H9 (cell line): ENCODE results near the gene IGSF9. TPM values are rescaled to one million over a fixed set of nuclear protein-coding genes. Genes with fewer than 3 reads are reported as not detected.

Experiments
- DNase-seq: peaks from one replicate; pipeline ENCODE4 v3.0.0-alpha.2; 2017
- H2AFZ ChIP-seq: one replicate; pipeline ENCODE4 v1.6.1; 2013; ENCODE audit warnings: mild to moderate bottlenecking, low read length, control low read depth, moderate library complexity
- H2AK5ac ChIP-seq: 2 replicates; pipeline ENCODE4 v1.6.1; 2013; ENCODE audit warnings: low read length, control low read depth, mixed read lengths; ENCODE audit not compliant: insufficient read length
- H2BK120ac ChIP-seq: one replicate; pipeline ENCODE4 v1.6.1; 2013; ENCODE audit warnings: low read depth, mild to moderate bottlenecking, low read length, control low read depth, inconsistent platforms; ENCODE audit not compliant: poor library complexity, severe bottlenecking
- H2BK12ac ChIP-seq: 2 replicates; pipeline ENCODE4 v1.6.1; 2013; ENCODE audit warnings: low read length, control low read depth, mixed read lengths, low read depth; ENCODE audit not compliant: insufficient read length
- H2BK15ac ChIP-seq: 2 replicates; pipeline ENCODE4 v1.6.1; 2013; ENCODE audit warnings: low read depth, low read length, control low read depth
- H2BK20ac ChIP-seq: one replicate; pipeline ENCODE4 v1.6.1; 2013; ENCODE audit warnings: low read depth, mild to moderate bottlenecking, low read length, control low read depth, inconsistent platforms; ENCODE audit not compliant: poor library complexity, severe bottlenecking
- H2BK5ac ChIP-seq: 2 replicates; pipeline ENCODE4 v1.6.1; 2013; ENCODE audit warnings: low read length, control low read depth, mixed read lengths; ENCODE audit not compliant: insufficient read length
- H3K14ac ChIP-seq: 2 replicates; pipeline ENCODE4 v1.6.1; 2013; ENCODE audit warnings: low read length, control low read depth; ENCODE audit not compliant: insufficient read depth
- H3K18ac ChIP-seq: 2 replicates; pipeline ENCODE4 v1.6.1; 2013; ENCODE audit warnings: low read depth, mild to moderate bottlenecking, mixed read lengths, low read length, control low read depth; ENCODE audit not compliant: insufficient read length
- H3K23ac ChIP-seq: 2 replicates; pipeline ENCODE4 v1.6.1; 2013; ENCODE audit warnings: low read length, control low read depth, mixed read lengths, low read depth; ENCODE audit not compliant: insufficient read length
- H3K23me2 ChIP-seq: 2 replicates; pipeline ENCODE4 v1.6.1; 2013; ENCODE audit warnings: low read depth, mild to moderate bottlenecking, mixed read lengths, low read length, control low read depth; ENCODE audit not compliant: insufficient read length, poor library complexity, severe bottlenecking
- H3K27ac ChIP-seq: 2 replicates; pipeline ENCODE4 v1.5.1; 2013; ENCODE audit warnings: low read length, control low read depth, mixed read lengths, low read depth; ENCODE audit not compliant: insufficient read length
- H3K27me3 ChIP-seq: 2 replicates; pipeline ENCODE4 v1.6.1; 2013; ENCODE audit warnings: low read length, control low read depth, inconsistent platforms; ENCODE audit not compliant: insufficient read depth
- H3K4ac ChIP-seq: 2 replicates; pipeline ENCODE4 v1.6.1; 2013; ENCODE audit warnings: low read depth, mild to moderate bottlenecking, control low read depth, inconsistent platforms, low read length, moderate library complexity
- H3K4me1 ChIP-seq: 2 replicates; pipeline ENCODE4 v1.6.1; 2013; ENCODE audit warnings: low read length, control low read depth, inconsistent platforms; ENCODE audit not compliant: insufficient read depth
- H3K4me2 ChIP-seq: 2 replicates; pipeline ENCODE4 v1.6.1; 2013; ENCODE audit warnings: low read length, control low read depth, mixed read lengths; ENCODE audit not compliant: insufficient read length, insufficient read depth
- H3K56ac ChIP-seq: 2 replicates; pipeline ENCODE4 v1.6.1; 2013; ENCODE audit warnings: low read depth, mild to moderate bottlenecking, mixed read lengths, low read length, control low read depth; ENCODE audit not compliant: insufficient read length
- H3K79me1 ChIP-seq: 2 replicates; pipeline ENCODE4 v1.6.1; 2013; ENCODE audit warnings: low read depth, mild to moderate bottlenecking, moderate library complexity, low read length, control low read depth, inconsistent platforms; ENCODE audit not compliant: insufficient read depth, poor library complexity, severe bottlenecking
- H3K79me2 ChIP-seq: 2 replicates; pipeline ENCODE4 v1.6.1; 2013; ENCODE audit warnings: low read length, control low read depth, inconsistent platforms; ENCODE audit not compliant: insufficient read depth
- H3K9ac ChIP-seq: 2 replicates; pipeline ENCODE4 v1.6.1; 2013; ENCODE audit warnings: low read length, control low read depth, mixed read lengths; ENCODE audit not compliant: insufficient read length; ENCODE audit errors: extremely low read depth
- H3K9me3 ChIP-seq: one replicate; pipeline ENCODE4 v1.6.1; 2013; ENCODE audit warnings: low read depth, low read length, inconsistent platforms; ENCODE audit not compliant: control insufficient read depth
- H3T11ph ChIP-seq: one replicate; pipeline ENCODE4 v1.6.1; 2013; ENCODE audit warnings: mild to moderate bottlenecking, low read length, control low read depth, inconsistent platforms
- H4K20me1 ChIP-seq: one replicate; pipeline ENCODE4 v1.6.1; 2013; ENCODE audit not compliant: control insufficient read depth, insufficient read length, insufficient read depth
- H4K5ac ChIP-seq: 2 replicates; pipeline ENCODE4 v1.6.1; 2013; ENCODE audit warnings: low read depth, mild to moderate bottlenecking, mixed read lengths, low read length, control low read depth; ENCODE audit not compliant: insufficient read length
- H4K8ac ChIP-seq: replicated peaks from 2 replicates; pipeline ENCODE4 v1.6.1; 2013; ENCODE audit warnings: low read length, control low read depth, mixed read lengths, low read depth; ENCODE audit not compliant: insufficient read length
- H4K91ac ChIP-seq: 2 replicates; pipeline ENCODE4 v1.6.1; 2013; ENCODE audit warnings: low read depth, mild to moderate bottlenecking, moderate library complexity, mixed read lengths, low read length, control low read depth; ENCODE audit not compliant: insufficient read length
- H3K27ac Mint-ChIP-seq, 3 experiments: 2 replicates in 2 of 3; 3 replicates in 1 of 3; pipeline ENCODE4 v1.8.0; 2020 to 2021; ENCODE audit warnings: mixed read lengths in 3 of 3, mild to moderate bottlenecking in 1 of 3, moderate library complexity in 1 of 3
- H3K27me3 Mint-ChIP-seq: 2 replicates; pipeline ENCODE4 v1.8.0; 2021; ENCODE audit warnings: low read depth, mild to moderate bottlenecking, moderate library complexity, mixed read lengths
- H3K36me3 Mint-ChIP-seq, 3 experiments: 2 replicates in 2 of 3; 3 replicates in 1 of 3; pipeline ENCODE4 v1.8.0; 2020 to 2021; ENCODE audit warnings: low read depth in 3 of 3, mixed read lengths in 3 of 3; ENCODE audit not compliant: insufficient read depth in 1 of 3
- H3K4me1 Mint-ChIP-seq, 2 experiments: 2 replicates each; pipeline ENCODE4 v1.8.0; 2020; ENCODE audit warnings: mixed read lengths in 2 of 2
- H3K4me3 Mint-ChIP-seq, 2 experiments: 2 replicates in 1 of 2; 3 replicates in 1 of 2; pipeline ENCODE4 v1.8.0; 2020 to 2021; ENCODE audit warnings: mild to moderate bottlenecking in 2 of 2, mixed read lengths in 2 of 2, moderate library complexity in 1 of 2
- H3K9me3 Mint-ChIP-seq, 2 experiments: 2 replicates in 1 of 2; 3 replicates in 1 of 2; pipeline ENCODE4 v1.8.0; 2020; ENCODE audit warnings: mild to moderate bottlenecking in 2 of 2, mixed read lengths in 2 of 2, moderate library complexity in 1 of 2
- WGBS: extraction: QIAGEN DNeasy Blood & Tissue Kit; methylation state at CpG from one replicate; pipeline ENCODE4 v1.1.7; 2013; ENCODE audit warnings: missing lambda C conversion rate, low lambda C conversion rate, mixed read lengths; ENCODE audit not compliant: insufficient read length; ENCODE audit errors: extremely low coverage; 5-methylcytosine and 5-hydroxymethylcytosine counted together
- total RNA-seq: library from RNA; stranded (reverse); gene quantifications from 2 replicates; pipeline ENCODE4 v1.2.1, GENCODE V29; 2021
- TF ChIP-seq, protein P1 (sequence below): fragments of 200-600 bp; sonication (generic); conservative IDR thresholded peaks from 3 replicates; pipeline ENCODE4 v1.8.0; 2021; ENCODE audit warnings: antibody characterized with exemption, mild to moderate bottlenecking

Gene IGSF9
- total RNA-seq, 1 experiment from 2014 or later = 11.3 TPM

DNA sequence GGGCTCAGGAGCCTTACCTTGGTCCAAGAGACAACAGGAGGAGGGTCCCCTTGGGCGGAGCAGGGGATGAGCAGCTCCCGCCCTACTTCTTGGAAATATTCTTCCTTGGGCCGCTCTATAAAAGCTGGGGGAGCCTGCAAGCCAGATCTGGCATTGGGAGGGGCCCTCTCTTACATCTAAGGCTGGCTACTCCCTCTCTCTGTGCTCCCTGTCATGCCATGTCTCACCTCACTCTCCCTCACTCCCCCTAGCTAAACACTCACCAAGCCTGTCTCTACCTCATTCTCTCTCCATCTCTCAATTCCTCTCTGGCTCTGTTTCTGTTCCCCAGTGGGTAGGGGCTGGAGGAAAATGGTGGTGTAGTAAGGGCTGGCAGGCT is 13.6 kb downstream of the IGSF9 start:
- Histone ChIP-seq H3K4ac (no peak overlapping the region), H3K14ac (no peak overlapping the region), H3K79me2 (no peaks in the 10 kb centered on the region), H3K56ac (no peak overlapping the region), H2BK5ac (no peak overlapping the region), H2BK120ac (no peak overlapping the region), H3K79me1 (no peaks in the 10 kb centered on the region), H4K91ac (no peak overlapping the region), H4K20me1 (no peaks in the 10 kb centered on the region), H3K27me3 (no peaks in the 10 kb centered on the region), H3K4me1 (no peaks in the 10 kb centered on the region), H3T11ph (no peak overlapping the region), H4K5ac (no peak overlapping the region), H3K9ac (no peak overlapping the region), H2BK20ac (no peak overlapping the region), H2BK12ac (no peak overlapping the region), H2BK15ac (no peak overlapping the region), H3K23ac (no peak overlapping the region), H3K23me2 (no peaks in the 10 kb centered on the region), H3K4me2 (no peak overlapping the region), H3K18ac (no peak overlapping the region), H2AFZ (no peak overlapping the region), H3K27ac (no peak overlapping the region), H4K8ac (no peak overlapping the region), H3K9me3 (no peaks in the 10 kb centered on the region), H2AK5ac (no peak overlapping the region)
- no peak overlapping the region for H3K4me3 Mint-ChIP-seq
- H3K36me3 Mint-ChIP-seq = peaks cover 25 to 41% (median 35%) of the 10 kb centered on the region in 3 experiments
- TF ChIP-seq, protein P1, sequence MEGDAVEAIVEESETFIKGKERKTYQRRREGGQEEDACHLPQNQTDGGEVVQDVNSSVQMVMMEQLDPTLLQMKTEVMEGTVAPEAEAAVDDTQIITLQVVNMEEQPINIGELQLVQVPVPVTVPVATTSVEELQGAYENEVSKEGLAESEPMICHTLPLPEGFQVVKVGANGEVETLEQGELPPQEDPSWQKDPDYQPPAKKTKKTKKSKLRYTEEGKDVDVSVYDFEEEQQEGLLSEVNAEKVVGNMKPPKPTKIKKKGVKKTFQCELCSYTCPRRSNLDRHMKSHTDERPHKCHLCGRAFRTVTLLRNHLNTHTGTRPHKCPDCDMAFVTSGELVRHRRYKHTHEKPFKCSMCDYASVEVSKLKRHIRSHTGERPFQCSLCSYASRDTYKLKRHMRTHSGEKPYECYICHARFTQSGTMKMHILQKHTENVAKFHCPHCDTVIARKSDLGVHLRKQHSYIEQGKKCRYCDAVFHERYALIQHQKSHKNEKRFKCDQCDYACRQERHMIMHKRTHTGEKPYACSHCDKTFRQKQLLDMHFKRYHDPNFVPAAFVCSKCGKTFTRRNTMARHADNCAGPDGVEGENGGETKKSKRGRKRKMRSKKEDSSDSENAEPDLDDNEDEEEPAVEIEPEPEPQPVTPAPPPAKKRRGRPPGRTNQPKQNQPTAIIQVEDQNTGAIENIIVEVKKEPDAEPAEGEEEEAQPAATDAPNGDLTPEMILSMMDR = no peak
- peaks cover 1% of the 10 kb centered on the region for H3K27me3 Mint-ChIP-seq
- H3K4me1 Mint-ChIP-seq = peaks cover 12 to 16% of the 10 kb centered on the region in 2 experiments
- DNase-seq = no peak
- no peak overlapping the region; a peak in 1 of 7 replicates for H3K27ac Mint-ChIP-seq
- H3K9me3 Mint-ChIP-seq = no peaks in the 10 kb centered on the region; a peak in 1 of 5 replicates
- WGBS = no CpG with 5 or more reads among the region's 3 CpGs
